GM03348 (cell line): ENCODE results near the gene CNTNAP4.

Source experiments
- DNase-seq: peaks from one replicate; pipeline ENCODE4 v3.0.0; 2012; ENCODE audit warnings: low spot score

CNTNAP4 gene

DNA sequence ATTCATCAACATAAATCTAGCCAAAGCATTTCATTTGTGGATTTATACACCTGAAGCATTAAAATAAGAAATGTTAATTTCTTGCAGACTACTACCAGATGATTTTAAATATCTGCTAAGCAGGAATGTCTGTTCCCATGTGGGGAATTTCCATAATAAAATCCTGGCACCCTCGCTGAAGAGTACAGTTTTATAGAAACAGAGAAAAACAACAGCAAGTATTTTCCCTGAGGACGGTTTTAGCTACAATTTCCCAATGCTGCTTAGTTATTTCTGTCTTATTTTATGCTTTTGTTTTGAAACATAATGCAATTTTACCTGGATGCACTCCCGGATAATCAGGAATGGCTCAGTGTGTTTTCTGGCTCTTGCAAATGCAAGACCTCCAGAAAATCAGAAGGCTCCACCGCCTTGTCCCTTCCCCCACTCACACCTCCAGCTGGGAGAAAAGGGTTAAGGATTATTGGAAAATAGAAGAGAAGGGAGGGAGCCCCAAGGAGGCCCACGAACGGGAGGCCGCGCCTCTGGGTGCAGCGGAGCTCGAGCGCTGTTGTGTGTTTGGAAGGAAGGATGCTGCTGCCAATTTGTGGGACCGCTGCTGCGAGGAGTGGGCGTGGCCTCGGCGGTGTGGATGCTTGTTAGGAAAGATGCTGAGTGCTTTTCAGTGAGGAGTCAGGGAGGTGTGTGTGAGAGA, at the start of gene CNTNAP4:
CNTNAP4 (plus strand) TSS at position 657 of the 694 bp plus-strand sequence. CDS start 262 bp downstream, outside the sequence.
- DNase-seq = no peak

- DNase-seq = no peak
Observed at GRCh38 chr16:76228546-76229146, 48.6 kb upstream of the CNTNAP4 start.

GRCh38 chr16:76232704-76233103, 44.5 kb upstream of the CNTNAP4 start:
- no peak for DNase-seq

GRCh38 chr16:76235025-76235424, 42.2 kb upstream of the CNTNAP4 start:
- no peak for DNase-seq

- DNase-seq = no peak
Observed at GRCh38 chr16:76235426-76235825, 41.8 kb upstream of the CNTNAP4 start.

GRCh38 chr16:76237471-76237870, 39.7 kb upstream of the CNTNAP4 start:
- DNase-seq = no peak

DNA sequence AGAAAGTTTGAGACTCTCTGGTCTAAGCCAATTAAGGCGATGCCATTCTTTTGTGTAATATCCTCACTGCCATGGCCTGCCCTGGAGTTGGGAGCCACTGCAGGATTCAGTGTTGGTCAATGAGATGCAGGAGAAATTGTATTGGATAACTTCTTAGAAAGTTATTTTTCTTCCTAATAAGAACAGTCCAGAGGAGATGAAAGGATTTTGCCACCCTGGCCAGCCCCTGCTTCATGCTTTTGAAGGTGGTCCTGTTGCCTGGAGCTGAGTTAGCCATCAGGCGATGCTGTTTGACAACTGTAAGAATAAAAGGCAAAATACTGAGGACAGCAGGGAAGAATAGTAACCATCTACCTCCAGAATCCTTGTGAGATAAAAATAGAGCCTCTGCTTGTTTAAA, 35.4 kb upstream of the CNTNAP4 start:
- DNase-seq = no peak

DNA sequence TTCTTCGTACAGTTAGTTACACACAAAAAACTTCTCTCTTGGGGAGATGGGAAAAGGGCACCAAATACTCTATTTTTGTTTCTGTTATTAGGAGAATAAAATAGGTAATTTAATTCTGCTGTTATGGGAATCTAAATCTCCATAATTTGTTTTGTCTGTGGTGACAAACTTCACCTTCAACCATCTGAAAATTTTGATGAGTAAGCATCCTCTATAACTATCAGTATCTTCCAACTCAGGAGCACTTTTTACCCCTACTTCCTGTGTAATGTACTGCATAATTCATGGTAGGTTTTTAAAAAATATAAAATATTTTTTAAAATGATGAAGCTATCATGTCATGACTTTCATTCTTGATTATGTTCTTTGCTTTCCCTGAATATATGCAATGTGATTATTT, 33.6 kb upstream of the CNTNAP4 start:
- DNase-seq = no peak

DNA sequence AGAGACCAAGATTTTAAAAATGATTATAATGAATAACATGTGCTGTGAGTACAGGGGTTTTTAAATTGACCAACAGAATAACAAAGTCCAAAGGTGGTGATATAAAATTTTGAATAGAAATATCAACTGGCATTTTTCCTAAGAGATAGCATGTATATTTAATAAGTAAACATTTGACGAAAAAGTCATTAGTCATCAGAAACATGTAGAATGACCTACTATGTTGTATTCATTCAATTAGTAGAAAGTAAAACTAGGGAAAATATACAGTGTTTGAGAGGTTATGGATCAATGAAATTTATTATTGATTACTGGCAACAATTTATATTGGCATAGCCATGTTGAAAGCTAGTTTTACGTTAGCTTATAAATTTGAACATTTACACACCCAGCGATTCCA, 30.6 kb upstream of the CNTNAP4 start:
- DNase-seq = no peak

GRCh38 chr16:76265434-76266045, 11.7 kb upstream of the CNTNAP4 start:
- no peak for DNase-seq

GRCh38 chr16:76268824-76269223, 8.4 kb upstream of the CNTNAP4 start:
- no peak for DNase-seq

DNA sequence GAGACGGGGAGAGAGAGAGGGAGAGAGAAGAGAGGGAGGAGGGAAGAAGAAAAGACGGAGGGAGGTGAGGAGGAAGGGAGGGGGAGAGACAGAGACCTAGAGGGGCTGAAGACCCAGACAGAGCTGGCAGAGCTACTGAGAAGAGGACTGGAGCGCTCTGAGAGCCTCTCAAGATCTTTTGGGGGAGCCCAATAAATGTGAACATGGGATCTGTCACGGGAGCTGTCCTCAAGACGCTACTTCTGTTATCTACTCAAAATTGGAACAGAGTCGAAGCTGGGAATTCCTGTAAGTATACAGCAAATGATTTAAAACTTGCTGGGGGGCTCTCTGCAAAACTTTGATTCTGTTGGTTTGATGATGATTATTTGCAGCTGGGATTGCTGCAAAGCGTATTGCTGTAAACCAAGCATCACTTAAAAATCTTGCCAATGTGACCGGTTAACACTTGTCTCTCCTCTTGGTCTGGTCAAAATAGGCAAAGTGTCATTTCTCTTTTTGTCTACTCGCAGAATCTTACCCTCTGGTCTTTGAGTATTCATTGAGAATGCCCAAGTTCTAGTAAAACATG, 344 bp downstream of the CNTNAP4 start:
- DNase-seq = no peak

GRCh38 chr16:76278086-76278485, 885 bp downstream of the CNTNAP4 start:
- no peak for DNase-seq

DNA sequence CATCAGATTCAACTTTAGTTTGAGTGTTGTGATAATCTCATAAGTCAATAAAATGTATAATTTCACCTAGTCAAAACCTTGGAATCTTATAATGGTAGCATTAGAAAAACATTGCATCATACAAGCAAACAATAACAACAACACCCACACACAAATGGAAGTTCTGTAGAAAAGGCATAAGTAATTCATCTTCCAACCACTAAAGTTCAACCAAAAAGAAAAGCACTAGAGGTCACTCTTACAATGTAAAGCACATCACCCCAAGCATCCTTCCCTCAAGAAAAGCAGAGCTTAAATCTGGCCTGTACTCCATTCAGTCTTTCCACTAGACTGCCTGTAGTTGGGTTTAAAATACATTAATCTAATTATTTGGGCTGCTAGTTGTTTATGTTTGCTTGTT, 1.8 kb downstream of the CNTNAP4 start:
- no peak for DNase-seq

- no peak for DNase-seq
Observed at GRCh38 chr16:76280421-76281215, 3.4 kb downstream of the CNTNAP4 start.

DNA sequence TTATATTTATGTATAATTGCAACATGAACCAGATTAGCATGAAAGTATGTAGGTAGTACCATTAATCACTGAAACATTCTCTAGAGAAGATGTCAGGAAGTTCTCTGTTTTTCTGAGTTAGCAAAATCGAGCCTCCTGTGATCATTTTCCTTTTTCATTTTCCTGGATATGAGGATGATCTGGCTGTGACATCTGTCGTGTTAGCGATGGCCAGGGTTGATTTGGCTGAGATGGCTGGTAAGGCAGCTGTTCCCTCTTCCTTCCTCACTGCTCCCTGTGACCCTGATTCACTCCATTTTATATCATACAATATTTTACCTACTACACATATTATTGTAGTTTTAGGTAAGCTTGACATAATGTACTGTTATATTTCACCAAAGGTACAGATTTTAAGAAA, 10.3 kb downstream of the CNTNAP4 start:
- DNase-seq = no peak

DNA sequence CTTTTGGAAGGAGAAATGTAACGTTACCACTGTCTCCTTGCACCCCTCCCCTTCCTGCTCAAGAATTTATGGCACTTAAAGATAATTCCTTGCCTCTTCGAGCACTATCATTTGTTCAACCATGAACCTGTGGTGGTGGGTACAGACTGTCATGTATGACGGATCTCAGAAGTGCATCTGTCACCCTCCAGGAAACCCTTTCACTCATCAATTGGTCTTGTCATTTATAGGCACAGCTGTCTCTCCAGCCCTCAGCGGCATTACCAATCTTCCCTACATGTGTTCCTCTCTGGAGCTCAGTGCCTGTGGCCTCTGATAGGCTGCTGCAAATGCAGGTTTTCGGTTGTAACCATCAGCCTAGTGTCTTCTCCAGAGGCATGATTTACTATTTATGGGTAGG, 15.0 kb downstream of the CNTNAP4 start:
- DNase-seq = no peak

GRCh38 chr16:76293980-76294379, 16.8 kb downstream of the CNTNAP4 start:
- DNase-seq = no peak

DNA sequence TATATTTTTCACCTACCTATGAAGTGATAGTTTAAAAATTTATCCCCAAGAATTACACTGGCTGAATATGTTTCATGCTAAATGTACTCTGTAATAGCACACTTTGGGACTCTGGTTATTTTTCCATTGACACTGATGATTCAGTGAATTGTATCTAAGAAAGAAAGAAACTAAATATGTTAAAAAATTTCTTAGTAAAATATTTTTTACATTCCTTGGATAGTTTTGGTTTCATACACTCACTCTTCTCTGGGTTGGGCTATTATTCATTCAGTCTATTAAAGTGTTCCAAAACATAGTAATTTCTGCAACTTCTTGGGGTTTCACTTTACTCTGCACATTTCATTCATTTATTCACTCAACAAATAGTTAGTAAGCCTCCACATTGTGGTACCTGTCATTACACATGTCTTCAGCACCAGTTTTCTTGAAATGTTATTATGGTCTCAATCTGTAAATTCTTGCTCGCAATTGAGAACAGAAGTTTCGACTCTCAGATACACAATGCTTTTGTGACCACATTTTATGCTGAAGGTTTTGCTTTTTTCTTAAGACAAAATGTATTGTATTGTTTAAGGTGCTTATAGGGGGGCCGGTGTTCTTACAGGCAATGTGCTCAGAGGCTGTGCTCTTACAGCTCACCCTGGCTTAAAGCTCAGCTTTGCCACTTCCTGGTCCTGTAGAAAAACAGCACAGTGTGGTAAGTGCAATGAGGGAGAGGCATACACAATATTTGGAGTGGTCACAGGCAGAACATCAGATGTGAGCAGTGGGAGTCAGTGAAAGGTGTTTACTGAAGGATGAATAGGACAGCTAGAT, 17.4 kb downstream of the CNTNAP4 start:
- DNase-seq = no peak

DNA sequence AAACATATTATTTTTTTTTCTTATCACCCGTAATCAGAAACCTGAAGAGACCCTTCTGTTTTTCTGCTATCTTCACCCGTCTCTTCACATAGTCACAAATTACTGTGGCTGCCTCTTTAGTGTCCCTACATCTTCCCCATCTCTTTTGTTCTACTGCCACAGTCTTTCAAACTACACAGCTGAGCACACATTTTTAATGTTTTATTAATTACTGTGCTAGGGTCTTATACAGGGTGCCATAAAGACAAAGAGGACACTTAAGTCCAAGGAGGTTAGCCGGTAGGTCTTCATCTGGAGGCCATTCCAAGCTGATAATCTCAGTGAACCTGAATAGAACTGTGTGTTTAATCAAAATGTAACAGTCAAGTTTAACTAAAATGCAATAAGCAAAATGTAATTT, 20.7 kb downstream of the CNTNAP4 start:
- DNase-seq = no peak

DNA sequence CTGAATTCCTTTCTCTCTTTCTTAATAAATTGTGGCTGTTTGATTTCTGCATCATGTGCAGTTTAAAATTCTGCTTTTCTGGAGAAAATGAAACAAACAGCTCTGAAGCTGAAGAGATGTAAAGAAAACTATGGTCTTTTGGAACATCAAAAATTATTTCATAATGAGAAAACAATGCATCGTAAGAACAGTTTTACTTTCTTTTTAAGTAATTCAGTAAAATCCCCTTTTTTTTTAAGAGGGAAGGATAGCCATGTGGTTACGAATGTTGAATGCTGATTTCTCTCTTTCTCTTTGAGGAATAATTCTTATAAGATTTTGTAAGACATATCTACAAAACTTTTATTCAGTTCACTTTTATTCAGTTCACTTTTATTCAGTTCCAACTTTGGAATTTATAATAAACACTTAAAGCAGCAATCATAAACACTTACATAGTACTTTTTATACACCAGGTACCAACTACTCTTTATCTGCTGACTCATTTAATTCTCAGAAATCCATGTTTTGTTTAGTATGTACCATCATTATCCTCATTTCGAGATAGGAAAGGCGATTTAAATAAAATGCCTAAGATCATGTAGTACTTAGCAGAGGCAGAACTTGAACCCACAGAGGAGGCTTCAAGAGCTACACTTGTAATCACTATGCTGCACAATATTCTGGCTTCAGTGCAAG, 26.6 kb downstream of the CNTNAP4 start:
- DNase-seq = no peak
